Midbrain (tissue), 1 donor: Measurements from ENCODE around the gene SEMA6B.

Experiments
- DNase-seq: peaks from one replicate; lab custom pipeline; 2025; lab: John Stamatoyannopoulos, UW

SEMA6B gene

DNA sequence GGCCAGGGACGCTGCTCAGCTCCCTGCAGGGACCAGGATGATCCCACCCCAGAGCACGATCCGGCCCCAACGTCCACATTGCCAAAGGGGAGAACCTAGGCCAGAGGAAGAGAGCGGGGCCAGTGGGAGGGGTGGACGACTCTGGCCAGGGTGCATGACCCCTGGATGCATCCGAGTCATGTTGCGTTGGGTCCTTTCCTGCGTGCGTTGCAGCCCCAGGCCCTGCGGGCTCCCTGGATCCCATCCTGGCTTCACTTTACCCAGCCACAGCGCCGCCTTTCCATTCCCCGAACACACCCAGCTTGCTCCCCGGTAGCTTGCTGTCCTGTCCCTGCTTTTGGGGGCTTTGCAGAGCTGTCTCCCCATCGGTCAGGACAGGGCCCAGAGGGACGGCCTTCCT, 51.7 kb downstream of the SEMA6B start:
- no peak for DNase-seq

DNA sequence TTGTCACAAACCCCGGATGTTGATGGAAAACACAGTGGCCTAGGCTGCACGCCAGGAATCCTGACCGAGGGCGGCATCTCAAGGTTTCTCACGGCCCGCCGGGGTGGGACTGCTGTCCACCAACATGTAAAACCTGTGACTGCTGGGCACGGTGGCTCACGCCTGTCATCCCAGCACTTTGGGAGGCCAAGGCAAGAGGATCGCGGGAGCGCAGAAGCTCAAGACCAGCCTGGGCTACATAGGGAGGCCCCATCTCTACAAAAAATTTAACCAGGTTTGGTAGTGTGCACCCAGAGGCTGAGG, 52.4 kb downstream of the SEMA6B start:
- no peak for DNase-seq

- DNase-seq = no peak
Measured at GRCh38 chr19:4506449-4507149, 52.9 kb downstream of the SEMA6B start.

GRCh38 chr19:4505570-4506448, 53.7 kb downstream of the SEMA6B start:
- no peak for DNase-seq

GRCh38 chr19:4504891-4505569, 54.5 kb downstream of the SEMA6B start:
- DNase-seq = no peak

GRCh38 chr19:4504297-4504701, 55.2 kb downstream of the SEMA6B start:
- DNase-seq = peak; percentile 48

DNA sequence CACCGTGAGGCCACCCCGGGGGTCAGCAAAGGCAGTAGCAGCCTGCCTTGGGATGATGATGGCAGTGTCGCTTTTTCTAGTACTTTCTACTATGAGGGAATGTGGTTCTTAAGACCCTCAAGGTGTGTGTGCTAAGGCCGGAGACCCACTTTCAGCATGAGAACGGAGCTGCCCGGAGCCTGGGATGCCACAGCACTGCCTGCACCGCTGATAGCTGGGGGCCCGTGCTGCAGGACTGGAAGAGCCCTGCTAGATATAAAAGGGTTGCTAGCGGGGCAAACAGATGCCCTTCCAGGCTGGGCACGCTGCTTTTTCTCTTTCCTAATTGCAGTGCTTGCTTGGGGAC, 55.7 kb downstream of the SEMA6B start:
- DNase-seq = no peak

DNA sequence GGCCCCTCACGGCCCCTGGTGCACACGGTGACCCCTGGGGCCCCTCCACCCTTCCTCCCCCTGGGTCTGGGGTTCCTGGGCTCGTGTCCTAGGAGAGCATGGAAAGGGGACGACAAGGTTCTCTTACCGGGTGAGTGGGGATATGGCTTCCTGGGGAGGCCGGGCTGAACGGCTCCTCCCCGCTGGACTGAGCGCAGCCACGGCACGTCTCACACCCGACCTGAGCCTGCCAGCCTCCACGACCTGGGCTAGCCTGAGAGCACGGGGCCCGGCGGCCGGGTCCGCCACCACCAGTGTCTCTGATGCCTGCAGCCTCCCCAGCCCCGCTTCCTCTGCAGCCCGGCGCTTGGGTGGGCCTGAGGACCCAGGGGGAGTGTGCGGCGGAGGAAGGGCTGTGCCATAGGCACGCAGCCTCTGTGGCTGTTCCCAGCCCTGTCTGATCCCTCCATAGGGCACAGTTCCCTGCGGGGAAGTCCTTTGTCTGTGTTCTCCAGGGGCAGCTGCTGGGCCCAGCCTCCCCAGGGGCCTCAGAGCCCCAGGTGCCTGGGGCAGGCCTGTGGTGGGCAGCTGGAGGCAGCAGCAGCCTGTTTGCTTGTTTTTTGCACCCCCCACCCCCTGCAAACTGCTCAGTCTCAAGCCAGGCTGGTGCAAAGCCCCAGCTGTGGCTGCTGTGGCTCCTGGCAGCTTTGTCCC, 56.2 kb downstream of the SEMA6B start:
- DNase-seq = no peak

- DNase-seq = no peak
Measured at GRCh38 chr19:4502282-4503131, 57.0 kb downstream of the SEMA6B start.

DNA sequence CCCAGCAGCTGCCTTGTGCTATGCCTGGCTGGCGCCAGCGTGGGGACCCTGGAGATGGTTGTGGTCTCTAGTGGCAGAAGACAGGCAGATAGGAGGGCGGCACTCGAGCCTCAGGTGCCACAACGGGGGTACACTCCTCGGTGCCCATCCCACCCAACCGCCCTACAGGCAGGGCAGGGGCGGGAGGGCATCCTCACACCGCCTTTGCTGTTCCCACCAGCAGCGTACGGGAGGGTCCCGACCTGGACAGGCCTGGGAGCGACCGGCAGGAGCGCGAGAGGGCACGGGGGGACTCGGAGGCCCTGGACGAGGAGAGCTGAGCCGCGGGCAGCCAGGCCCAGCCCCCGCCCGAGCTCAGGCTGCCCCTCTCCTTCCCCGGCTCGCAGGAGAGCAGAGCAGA, 57.8 kb downstream of the SEMA6B start:
- DNase-seq = no peak

DNA sequence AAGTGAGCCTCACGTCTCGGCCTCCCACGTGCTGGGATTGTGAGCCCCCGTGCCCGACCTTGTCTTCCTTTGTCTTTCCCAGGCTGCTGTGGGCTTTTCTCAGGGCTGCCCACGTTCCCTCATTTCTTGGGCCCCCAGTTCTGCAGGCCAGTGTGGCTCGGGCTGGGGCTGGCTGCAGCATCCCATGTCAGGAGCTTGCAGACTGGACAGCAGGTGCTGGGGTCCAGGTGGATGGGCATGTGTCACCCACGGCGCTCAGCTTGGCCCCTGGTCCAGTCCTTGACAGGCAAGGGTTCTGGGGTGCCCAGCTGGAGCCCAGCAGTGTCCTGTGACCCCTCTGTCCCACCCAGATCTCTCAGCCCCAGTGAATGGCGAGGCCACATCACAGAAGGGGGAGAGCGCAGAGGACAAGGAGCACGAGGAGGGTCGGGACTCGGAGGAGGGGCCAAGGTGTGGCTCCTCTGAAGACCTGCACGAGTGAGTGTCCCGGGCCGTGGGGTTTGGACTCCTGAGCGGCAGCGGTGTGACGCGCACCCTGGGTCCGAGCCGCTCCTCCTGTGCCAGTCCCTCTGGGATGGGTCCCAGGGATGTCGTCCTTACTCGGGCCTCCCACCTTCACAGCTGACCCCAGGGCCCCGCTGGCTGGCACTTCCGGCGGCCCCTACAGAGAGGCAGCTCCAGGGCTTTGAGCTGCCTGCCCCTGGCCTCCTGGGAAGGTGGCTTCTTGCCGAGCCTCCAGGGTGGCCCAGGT, 58.5 kb downstream of the SEMA6B start:
- DNase-seq = no peak

DNA sequence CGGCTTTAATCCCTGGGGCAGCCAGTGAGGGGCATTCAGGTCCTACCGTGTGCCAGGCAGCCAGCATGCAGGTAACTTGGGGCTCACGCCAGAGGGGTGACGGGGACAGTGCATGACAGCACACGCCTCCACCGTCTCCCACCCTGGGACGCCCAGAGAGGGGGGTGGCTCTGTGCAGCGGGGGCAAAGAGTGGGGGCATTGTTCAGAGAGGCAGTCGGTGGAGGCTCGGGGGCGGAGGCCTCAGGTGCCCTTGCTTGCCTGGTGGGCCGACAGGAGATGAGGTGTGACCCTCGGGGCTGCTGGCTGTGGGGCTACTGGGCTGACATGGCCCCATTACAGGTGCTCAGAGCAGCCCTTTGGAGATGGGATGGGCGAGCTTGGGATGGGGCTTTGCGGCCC, 59.6 kb downstream of the SEMA6B start:
- no peak for DNase-seq

GRCh38 chr19:4499318-4499717, 60.2 kb downstream of the SEMA6B start:
- DNase-seq = no peak

DNA sequence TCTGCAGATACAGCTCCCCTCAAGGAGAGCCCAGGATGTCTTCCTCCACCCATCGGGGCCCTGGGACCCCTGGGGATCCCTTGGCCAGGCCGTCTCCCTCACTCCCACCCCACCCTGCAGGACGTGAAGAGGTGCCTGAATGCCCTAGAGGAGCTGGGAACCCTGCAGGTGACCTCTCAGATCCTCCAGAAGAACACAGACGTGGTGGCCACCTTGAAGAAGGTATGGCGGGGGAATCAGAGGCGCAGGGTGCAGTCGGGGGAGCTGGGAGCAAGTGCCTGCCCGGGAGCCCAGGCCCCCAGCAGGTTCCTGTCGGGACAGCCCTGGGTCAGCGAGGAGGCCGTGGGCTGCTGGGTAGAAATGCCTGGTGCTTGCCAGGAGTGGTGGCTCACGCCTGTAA, 60.8 kb downstream of the SEMA6B start:
- DNase-seq = no peak

DNA sequence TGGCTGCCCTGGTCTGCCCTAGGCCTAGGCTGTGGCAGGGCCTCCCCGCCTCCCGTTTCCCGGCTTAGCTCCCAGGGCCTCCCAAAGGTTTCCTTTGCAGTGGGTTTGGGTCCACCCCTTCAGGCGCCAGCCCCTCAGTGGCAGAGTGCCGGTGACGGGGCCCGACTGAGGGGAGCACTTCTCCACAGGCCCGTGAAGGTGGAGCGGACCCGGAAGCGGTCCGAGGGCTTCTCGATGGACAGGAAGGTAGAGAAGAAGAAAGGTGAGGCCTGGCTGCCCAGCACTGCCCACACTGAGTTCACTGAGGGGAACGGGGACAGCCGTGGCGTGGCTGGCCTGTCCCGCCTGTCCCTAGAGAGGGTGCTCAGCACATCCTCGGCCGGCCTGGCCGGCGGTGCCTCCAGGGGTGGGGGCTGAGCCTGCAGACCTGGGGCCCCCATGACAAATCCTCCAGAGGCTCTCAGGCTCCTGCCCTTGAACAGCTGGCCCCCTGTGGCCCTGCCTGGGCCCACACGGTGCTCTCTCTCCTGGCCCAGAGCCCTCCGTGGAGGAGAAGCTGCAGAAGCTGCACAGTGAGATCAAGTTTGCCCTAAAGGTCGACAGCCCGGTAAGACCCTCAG, 61.6 kb downstream of the SEMA6B start:
- no peak for DNase-seq

DNA sequence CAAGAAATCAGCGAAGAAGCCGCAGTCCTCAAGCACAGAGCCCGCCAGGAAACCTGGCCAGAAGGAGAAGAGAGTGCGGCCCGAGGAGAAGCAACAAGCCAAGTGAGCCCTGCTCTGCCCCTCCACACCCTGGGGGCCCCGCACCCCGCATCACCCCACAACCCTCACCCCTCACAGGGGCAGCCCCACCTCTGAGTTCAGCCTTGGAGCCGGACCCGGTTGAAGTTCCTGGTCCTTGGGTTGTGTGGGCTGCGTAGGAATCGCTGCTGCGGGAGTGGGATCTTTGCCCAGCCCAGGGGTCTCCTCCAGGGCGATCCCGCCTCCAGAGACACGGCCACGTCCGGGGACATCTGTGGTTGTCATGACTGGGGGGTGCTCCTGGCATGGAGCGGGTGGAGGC, 63.2 kb downstream of the SEMA6B start:
- DNase-seq = no peak

DNA sequence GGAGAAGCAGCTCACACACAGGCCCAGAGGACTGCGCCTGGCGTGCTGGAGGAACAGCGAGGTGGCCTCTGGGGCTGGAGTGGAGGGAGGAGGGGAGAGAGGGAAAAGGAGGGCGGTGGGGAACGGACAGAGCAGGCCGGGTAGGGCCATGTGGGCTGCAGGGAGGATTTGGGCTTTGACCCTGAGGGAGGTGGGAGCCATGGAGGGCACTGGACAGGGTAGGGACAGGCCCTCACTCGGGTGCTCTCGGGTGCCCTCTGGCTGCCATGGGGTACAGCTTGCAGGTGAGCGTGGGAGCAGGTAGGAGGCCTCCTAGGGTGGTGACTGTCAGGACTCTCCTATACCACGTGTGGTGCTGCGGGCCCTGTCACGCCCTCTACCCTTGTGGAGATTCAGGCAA, 64.0 kb downstream of the SEMA6B start:
- no peak for DNase-seq

- DNase-seq = no peak
Measured at GRCh38 chr19:4494691-4495064, 64.8 kb downstream of the SEMA6B start.

GRCh38 chr19:4493929-4494690, 65.4 kb downstream of the SEMA6B start:
- DNase-seq = no peak
